Astrocyte (in vitro differentiated cells and primary cell): Measurements from ENCODE around the gene AHNAK. TPM values are rescaled to one million over a fixed set of nuclear protein-coding genes. Genes with fewer than 3 reads are reported as not detected.

Experiments used
- DNase-seq: peaks from one replicate; pipeline ENCODE4 v3.0.0-alpha.2; 2010; ENCODE audit warnings: low read depth
- FAIRE-seq: peaks from 2 replicates; lab custom pipeline; 2011; peaks lifted over from hg19 to GRCh38; lab: Jason Lieb, UNC
- H2AFZ ChIP-seq: 2 replicates; pipeline ENCODE4 v1.6.0; 2012; ENCODE audit warnings: low read depth, low read length, inconsistent platforms
- H3K27ac ChIP-seq: 2 replicates; pipeline ENCODE4 v1.5.1; 2011; ENCODE audit warnings: low read depth, low read length, inconsistent platforms
- H3K27me3 ChIP-seq: 2 replicates; pipeline ENCODE4 v1.6.0; 2011; ENCODE audit warnings: low read length, inconsistent platforms; ENCODE audit not compliant: insufficient read depth
- H3K36me3 ChIP-seq: 2 replicates; pipeline ENCODE4 v1.5.1; 2011; ENCODE audit warnings: low read length, inconsistent platforms; ENCODE audit not compliant: insufficient read depth
- H3K4me1 ChIP-seq: 2 replicates; pipeline ENCODE4 v1.5.1; 2011; ENCODE audit warnings: low read length, inconsistent platforms; ENCODE audit not compliant: insufficient read depth
- H3K4me2 ChIP-seq: 2 replicates; pipeline ENCODE4 v1.6.0; 2012; ENCODE audit warnings: low read length, inconsistent platforms
- H3K4me3 ChIP-seq: 2 replicates; pipeline ENCODE4 v1.5.1; 2011; ENCODE audit warnings: low read depth, mild to moderate bottlenecking, low read length, inconsistent platforms; ENCODE audit not compliant: insufficient read depth
- H3K79me2 ChIP-seq: 2 replicates; pipeline ENCODE4 v1.6.0; 2012; ENCODE audit warnings: mild to moderate bottlenecking, low read length, inconsistent platforms; ENCODE audit not compliant: insufficient read depth
- H3K9ac ChIP-seq: 2 replicates; pipeline ENCODE4 v1.6.0; 2012; ENCODE audit warnings: mild to moderate bottlenecking, low read length, inconsistent platforms
- H3K9me3 ChIP-seq: 2 replicates; pipeline ENCODE4 v1.5.1; 2012; ENCODE audit warnings: low read depth, mild to moderate bottlenecking, low read length, inconsistent platforms; ENCODE audit not compliant: insufficient read depth
- H4K20me1 ChIP-seq: 2 replicates; pipeline ENCODE4 v1.6.0; 2012; ENCODE audit warnings: low read length, inconsistent platforms; ENCODE audit not compliant: insufficient read depth
- H3K27ac Mint-ChIP-seq: one replicate; pipeline ENCODE4 v1.8.0; 2021; ENCODE audit warnings: mild to moderate bottlenecking, mixed read lengths; ENCODE audit not compliant: unreplicated experiment
- H3K27me3 Mint-ChIP-seq: one replicate; pipeline ENCODE4 v1.8.0; 2021; ENCODE audit warnings: low read depth, mixed read lengths; ENCODE audit not compliant: unreplicated experiment
- H3K36me3 Mint-ChIP-seq: one replicate; pipeline ENCODE4 v1.8.0; 2021; ENCODE audit warnings: low read depth, mixed read lengths; ENCODE audit not compliant: unreplicated experiment
- H3K4me1 Mint-ChIP-seq: one replicate; pipeline ENCODE4 v1.8.0; 2021; ENCODE audit warnings: low read depth, mixed read lengths; ENCODE audit not compliant: unreplicated experiment
- H3K4me3 Mint-ChIP-seq: one replicate; pipeline ENCODE4 v1.8.0; 2021; ENCODE audit warnings: mild to moderate bottlenecking, moderate library complexity, mixed read lengths; ENCODE audit not compliant: unreplicated experiment
- H3K9me3 Mint-ChIP-seq: one replicate; pipeline ENCODE4 v1.8.0; 2021; ENCODE audit warnings: mild to moderate bottlenecking, mixed read lengths; ENCODE audit not compliant: unreplicated experiment
- EZH2 ChIP-seq: IDR thresholded peaks from 2 replicates; pipeline ENCODE4 v1.6.1; 2012; ENCODE audit warnings: mild to moderate bottlenecking, low read length, inconsistent platforms; ENCODE audit not compliant: insufficient read depth
- total RNA-seq: library from RNA; stranded (reverse); gene quantifications from 2 replicates; pipeline ENCODE4 v1.2.1, GENCODE V29; 2021
- TF ChIP-seq, protein P1 (sequence below): IDR thresholded peaks from 2 replicates; pipeline ENCODE4 v1.5.1; 2011; ENCODE audit warnings: low read depth, mild to moderate bottlenecking, inconsistent platforms, low read length, moderate library complexity; ENCODE audit not compliant: insufficient read depth

The AHNAK gene
- total RNA-seq, 1 donor from 2014 or later, result 378 TPM

DNA sequence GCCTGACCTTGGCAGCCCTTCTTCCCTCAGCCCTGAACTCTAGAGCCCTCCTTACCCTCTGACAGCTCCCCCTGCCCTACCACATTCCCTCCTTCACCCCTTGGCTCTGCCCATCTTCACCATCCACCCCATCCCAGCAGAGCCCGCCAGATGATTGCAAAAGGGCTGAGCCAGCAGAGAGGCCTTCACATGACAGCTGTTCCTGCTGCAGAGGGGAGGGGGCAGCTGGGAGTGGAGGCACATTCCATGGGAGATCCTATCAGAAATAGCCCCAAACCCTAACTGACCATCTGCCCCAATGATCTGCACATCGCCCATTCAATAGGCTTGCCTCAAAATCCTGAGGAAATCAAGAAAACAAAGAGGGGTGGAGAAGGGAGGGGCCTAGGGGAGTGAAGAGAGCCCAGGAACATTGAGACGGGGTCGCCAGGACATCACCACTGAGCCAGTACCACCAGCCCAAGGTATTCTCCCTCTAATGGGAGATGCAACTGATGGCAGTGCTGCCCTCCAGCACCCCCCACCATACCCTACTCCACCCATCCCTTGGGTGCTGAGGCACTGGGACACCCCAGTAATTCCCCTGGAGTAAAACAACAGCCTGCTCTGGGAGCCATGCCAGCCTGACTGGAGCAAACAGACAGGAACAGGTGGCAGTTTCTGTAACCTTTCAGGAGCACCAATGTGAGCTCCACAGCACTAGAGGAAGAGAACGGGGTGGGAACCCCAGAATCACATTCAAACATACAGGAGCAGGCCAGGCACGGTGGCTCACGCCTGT, 8.0 kb upstream of the AHNAK start:
- Histone ChIP-seq H3K9me3 (no peaks in the 10 kb centered on the region), H2AFZ (no peak overlapping the region), H3K4me3 (no peak overlapping the region), H3K9ac (peak overlapping the region; percentile 88), H3K27ac (peak overlapping the region; percentile 97), H3K36me3 (peaks cover 11% of the 10 kb centered on the region), H3K27me3 (no peaks in the 10 kb centered on the region), H3K79me2 (peaks cover 14% of the 10 kb centered on the region), H3K4me1 (peaks cover 68% of the 10 kb centered on the region), H3K4me2 (peak overlapping the region; percentile 93), H4K20me1 (peaks cover 26% of the 10 kb centered on the region)
- no peak for DNase-seq
- H3K4me1 Mint-ChIP-seq, result peaks cover 60% of the 10 kb centered on the region
- H3K9me3 Mint-ChIP-seq, result no peaks in the 10 kb centered on the region
- H3K4me3 Mint-ChIP-seq, result peak overlapping the region; percentile 64
- FAIRE-seq, result no peak
- peak overlapping the region; percentile 91 for H3K27ac Mint-ChIP-seq
- H3K36me3 Mint-ChIP-seq, result peaks cover 12% of the 10 kb centered on the region
- TF ChIP-seq, protein P1, sequence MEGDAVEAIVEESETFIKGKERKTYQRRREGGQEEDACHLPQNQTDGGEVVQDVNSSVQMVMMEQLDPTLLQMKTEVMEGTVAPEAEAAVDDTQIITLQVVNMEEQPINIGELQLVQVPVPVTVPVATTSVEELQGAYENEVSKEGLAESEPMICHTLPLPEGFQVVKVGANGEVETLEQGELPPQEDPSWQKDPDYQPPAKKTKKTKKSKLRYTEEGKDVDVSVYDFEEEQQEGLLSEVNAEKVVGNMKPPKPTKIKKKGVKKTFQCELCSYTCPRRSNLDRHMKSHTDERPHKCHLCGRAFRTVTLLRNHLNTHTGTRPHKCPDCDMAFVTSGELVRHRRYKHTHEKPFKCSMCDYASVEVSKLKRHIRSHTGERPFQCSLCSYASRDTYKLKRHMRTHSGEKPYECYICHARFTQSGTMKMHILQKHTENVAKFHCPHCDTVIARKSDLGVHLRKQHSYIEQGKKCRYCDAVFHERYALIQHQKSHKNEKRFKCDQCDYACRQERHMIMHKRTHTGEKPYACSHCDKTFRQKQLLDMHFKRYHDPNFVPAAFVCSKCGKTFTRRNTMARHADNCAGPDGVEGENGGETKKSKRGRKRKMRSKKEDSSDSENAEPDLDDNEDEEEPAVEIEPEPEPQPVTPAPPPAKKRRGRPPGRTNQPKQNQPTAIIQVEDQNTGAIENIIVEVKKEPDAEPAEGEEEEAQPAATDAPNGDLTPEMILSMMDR, result no peak
- no peak for TF ChIP-seq EZH2
- no peaks in the 10 kb centered on the region for H3K27me3 Mint-ChIP-seq

DNA sequence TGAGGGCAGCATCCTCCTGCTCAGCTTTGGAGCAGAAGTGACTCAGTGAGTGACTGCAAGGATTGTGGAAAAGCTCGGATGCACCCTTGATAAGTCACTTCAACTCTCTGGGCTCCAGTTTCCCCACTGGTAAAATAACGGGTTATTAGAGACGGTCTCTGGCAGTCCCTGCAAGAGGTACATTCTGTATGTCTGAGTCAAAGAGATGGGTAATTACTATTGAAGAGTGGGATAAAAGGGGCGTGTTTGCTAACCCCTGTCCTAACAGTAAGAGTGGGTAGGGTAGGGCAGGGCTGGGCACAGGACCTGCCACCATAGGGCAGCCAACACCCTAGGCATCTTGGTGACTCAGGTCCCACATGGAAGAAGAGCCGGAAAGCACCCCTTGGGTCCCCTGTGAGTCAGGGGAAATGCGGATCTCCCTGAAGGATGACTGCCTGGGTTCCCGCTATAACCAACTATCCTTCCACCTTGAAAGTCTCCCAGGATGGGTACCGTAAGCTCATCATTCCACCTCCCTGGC, 7.3 kb upstream of the AHNAK start:
- H3K27ac ChIP-seq, result peak overlapping the region; percentile 97
- H3K36me3 ChIP-seq, result peaks cover 4% of the 10 kb centered on the region
- Mint-ChIP-seq H3K4me1 (peaks cover 54% of the 10 kb centered on the region), H3K9me3 (no peaks in the 10 kb centered on the region), H3K36me3 (peaks cover 6% of the 10 kb centered on the region), H3K4me3 (peak overlapping the region; percentile 64), H3K27me3 (no peaks in the 10 kb centered on the region), H3K27ac (peak overlapping the region; percentile 91)
- FAIRE-seq, result peak; percentile 41
- peak overlapping the region; percentile 34 for H3K4me3 ChIP-seq
- peak; percentile 90 for DNase-seq
- peak overlapping the region; percentile 88 for H3K9ac ChIP-seq
- H3K4me1 ChIP-seq, result peaks cover 64% of the 10 kb centered on the region
- TF ChIP-seq, protein P1, result no peak
- no peak for TF ChIP-seq EZH2
- H4K20me1 ChIP-seq, result peaks cover 20% of the 10 kb centered on the region
- no peaks in the 10 kb centered on the region for H3K9me3 ChIP-seq
- peak overlapping the region; percentile 19 for H2AFZ ChIP-seq
- peaks cover 9% of the 10 kb centered on the region for H3K79me2 ChIP-seq
- H3K4me2 ChIP-seq, result peak overlapping the region; percentile 93
- H3K27me3 ChIP-seq, result no peaks in the 10 kb centered on the region
